Measurements from ENCODE around the gene INMT.

GRCh38 chr7:30787486-30787885 lies 35.6 kb downstream of the INMT start:
- TF ChIP-seq CTCF (optimal IDR thresholded peaks at IDR 0.05 in 1 of 3, IDR thresholded peaks at IDR 0.05 in 1 of 3, conservative IDR thresholded peaks at IDR 0.05 in 1 of 3; ENCODE audit: extremely low read depth in 1 of 3, insufficient read depth in 2 of 3, low read length in 3 of 3) (no peak), EZH2 (IDR thresholded peaks at IDR 0.05; ENCODE audit: low read length) (no peak)

Data from keratinocyte (primary cell).